IPS DF 4.7 (cell line): ENCODE measurements around the gene LPAR1.

Experiments used
- DNase-seq: peaks from one replicate; pipeline ENCODE4 v3.0.0-alpha.2; 2013; ENCODE audit warnings: low spot score; ENCODE audit errors: extremely low read depth

The LPAR1 gene

GRCh38 chr9:110921705-110922104 lies 116.6 kb downstream of the LPAR1 start:
- DNase-seq, result no peak

GRCh38 chr9:110919609-110920008 lies 118.7 kb downstream of the LPAR1 start:
- no peak for DNase-seq

GRCh38 chr9:110919050-110919435 lies 119.2 kb downstream of the LPAR1 start:
- DNase-seq, result no peak

- DNase-seq, result no peak
Observed at GRCh38 chr9:110918316-110919049, 119.8 kb downstream of the LPAR1 start.

- DNase-seq, result no peak
Observed at GRCh38 chr9:110916403-110916802, 121.9 kb downstream of the LPAR1 start.

- no peak for DNase-seq
Observed at GRCh38 chr9:110912419-110913291, 125.6 kb downstream of the LPAR1 start.

GRCh38 chr9:110911659-110912418 lies 126.4 kb downstream of the LPAR1 start:
- DNase-seq, result no peak

DNA sequence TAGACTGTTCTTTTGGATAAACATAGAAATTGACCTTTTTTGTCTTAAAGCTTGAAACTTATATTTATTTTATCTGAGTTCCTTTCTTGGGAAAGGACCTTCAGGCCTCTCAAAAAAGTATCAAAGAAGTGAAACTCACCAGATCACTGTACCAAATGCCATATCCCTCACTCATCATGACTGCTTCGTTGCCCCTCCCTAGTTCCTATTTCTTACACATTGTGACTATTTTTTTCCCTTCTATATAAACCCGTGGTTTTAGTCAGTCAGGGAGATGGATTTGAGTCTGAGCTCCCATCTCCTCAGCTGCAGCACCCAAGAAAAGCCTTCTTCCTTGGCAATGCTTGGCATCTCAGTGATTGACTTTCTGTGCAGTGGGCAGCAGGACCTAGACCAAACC lies 129.4 kb downstream of the LPAR1 start:
- DNase-seq, result no peak

- no peak for DNase-seq
Observed at GRCh38 chr9:110900917-110901316, 137.4 kb downstream of the LPAR1 start.

DNA sequence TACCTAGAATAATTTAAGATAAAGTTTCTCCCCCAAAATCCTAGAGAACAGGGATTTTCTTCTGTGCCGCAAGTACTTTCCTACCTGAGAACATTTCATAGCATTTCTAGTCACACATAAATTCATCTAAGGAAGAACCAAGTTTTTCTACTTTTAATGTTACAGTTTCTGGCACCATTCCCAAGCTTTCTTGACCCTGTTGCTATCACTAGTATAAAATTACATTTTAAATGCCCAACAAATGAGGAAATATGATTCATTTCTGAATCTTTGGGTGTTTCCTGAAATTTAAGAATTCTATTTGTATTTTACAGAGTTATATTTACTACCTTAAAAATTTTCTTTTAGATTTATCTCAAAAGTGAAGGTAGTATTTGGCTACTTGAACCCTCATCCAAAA lies 137.8 kb downstream of the LPAR1 start:
- no peak for DNase-seq

DNA sequence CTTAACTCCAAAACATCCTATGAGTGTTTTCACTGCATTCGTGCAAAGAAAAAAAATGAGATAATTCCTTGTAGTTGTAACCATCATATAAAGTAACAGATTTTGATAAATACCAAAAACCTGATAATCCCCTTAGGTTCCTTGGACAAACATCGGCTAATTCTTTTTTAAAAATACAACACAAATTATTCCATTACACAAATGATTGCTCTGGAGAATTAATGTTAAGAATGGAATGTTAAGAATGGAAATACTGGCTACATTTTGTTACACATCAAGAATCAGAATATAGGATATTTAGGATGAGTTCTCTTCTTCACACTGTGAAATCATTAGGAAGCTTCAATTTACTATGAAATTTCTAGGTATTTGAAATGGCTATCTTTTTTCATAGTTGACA lies 139.4 kb downstream of the LPAR1 start:
- DNase-seq, result no peak

DNA sequence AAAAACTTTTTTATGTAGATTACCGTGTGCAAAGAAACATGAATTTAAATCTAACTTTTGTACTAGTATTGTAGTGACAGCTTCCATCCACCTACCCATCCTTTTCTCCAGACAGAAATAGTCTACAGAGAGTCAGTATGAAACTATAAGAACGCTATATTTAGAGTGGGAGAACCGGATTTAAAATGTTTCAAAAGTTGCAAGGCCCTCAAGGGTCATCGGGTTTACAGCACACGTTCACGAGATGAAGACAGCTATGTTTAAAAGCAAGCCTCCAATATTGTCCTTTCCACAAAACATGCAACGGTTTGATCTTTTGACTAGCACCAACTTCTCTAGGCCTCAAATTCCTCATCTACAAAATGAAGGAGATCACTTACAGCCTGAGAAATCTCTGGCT lies 139.9 kb downstream of the LPAR1 start:
- DNase-seq, result no peak

DNA sequence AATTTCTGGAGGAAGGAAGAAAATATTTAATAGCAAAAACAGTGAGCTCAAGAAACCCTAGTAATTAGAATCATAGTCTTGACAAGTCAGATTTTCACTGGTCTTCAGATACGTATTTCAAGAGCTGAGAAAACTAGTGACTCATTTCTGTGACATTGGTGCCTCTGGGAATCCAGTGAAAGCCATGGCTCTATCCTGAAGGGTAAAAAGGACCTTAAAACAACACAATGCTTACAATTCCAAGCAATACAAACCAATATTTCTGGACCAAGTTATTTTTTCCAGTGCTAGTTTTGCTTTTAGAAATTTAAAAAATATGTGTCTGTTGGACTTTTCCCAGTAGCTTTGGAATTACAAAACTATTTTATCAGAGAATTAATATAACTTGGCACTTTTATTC lies 140.3 kb downstream of the LPAR1 start:
- no peak for DNase-seq

DNA sequence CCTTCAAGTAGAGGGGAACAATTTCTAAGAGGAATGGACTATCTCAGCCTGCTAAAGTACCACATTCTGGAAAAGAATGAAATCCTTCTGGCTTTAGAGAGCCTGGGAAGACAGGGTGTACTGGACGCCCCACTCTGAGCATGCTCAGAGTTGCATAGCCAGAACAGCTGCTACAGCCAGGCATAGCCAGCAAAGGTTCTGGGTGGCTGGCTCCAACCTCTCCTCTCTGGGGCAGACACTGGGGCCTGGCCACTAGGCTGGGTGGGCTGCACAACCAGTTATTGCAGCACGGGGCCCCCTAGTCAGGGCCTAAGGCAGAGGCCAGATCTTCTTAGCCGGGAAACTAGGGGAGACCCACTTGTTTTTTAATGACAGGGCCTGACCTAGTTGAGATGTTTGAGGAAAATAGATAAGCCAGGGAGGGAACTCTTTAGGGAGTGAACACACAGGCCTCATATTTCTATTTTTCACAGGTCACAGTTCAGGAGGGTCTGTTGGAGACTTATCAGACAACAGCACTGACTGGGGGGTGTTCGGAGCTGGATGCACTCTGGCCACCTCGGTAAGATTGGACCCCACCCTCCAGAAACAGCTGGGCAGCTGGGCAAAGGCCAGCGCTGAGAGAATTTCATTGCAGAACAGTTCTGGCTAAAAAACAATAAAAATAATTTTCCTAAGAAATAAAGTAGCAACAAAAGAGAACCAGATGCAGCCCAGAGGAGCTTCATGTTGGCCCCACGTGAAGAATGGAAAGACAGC lies 142.9 kb downstream of the LPAR1 start:
- DNase-seq, result no peak

GRCh38 chr9:110894731-110895130 lies 143.5 kb downstream of the LPAR1 start:
- DNase-seq, result no peak

- no peak for DNase-seq
Observed at GRCh38 chr9:110892689-110893088, 145.6 kb downstream of the LPAR1 start.

DNA sequence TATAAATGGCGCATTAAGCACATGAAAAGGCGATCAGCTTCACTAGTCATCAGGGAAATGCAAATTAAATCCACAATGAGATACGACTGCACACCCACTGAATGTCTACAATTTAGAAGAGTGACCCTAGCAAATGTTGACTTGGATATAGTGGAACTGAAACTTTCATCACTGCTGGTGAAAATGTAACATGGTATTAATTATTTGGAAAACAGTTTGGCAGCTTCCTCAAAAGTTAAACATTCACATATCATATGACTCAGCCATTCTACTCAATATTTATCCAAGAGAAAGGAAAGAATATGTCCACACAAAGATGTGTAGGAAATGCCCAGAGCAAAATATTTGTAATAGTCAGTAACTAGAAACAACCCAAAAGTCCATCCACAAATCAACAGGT lies 146.5 kb downstream of the LPAR1 start:
- DNase-seq, result no peak

DNA sequence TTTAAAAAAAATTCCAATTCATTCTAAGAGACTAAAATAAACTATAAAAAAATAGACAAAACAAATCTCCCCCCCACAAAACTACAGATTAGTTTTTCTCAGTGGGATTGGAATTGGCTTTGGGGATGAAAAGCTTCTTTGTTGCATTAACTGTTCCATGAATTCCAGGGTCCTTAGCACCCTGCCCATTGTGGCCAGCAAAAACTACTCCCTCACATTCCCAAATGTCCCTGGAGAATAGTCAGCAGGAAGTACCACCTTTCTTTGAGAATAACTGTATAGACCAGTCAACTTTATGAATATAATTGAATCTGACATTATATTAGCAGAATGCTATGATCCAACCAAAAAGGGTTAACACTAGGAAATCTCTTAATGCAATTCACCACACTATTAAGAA lies 147.9 kb downstream of the LPAR1 start:
- DNase-seq, result no peak

GRCh38 chr9:110887276-110887675 lies 151.0 kb downstream of the LPAR1 start:
- no peak for DNase-seq

- DNase-seq, result no peak
Observed at GRCh38 chr9:110886832-110887231, 151.4 kb downstream of the LPAR1 start.

GRCh38 chr9:110880189-110880588 lies 158.1 kb downstream of the LPAR1 start:
- DNase-seq, result no peak
